ENCODE measurements around the gene ANKRD12. TPM values are rescaled to one million over a fixed set of nuclear protein-coding genes. Genes with fewer than 3 reads are reported as not detected.
"Not testable (repeated sequence)": the region's sequence is repeated elsewhere in the genome, so short reads cannot be mapped to it uniquely, and the experiment has no call there.

The ANKRD12 gene
- 10 to 100 TPM; 45.6 to 58.6 (median 47.4) TPM for total RNA-seq

DNA sequence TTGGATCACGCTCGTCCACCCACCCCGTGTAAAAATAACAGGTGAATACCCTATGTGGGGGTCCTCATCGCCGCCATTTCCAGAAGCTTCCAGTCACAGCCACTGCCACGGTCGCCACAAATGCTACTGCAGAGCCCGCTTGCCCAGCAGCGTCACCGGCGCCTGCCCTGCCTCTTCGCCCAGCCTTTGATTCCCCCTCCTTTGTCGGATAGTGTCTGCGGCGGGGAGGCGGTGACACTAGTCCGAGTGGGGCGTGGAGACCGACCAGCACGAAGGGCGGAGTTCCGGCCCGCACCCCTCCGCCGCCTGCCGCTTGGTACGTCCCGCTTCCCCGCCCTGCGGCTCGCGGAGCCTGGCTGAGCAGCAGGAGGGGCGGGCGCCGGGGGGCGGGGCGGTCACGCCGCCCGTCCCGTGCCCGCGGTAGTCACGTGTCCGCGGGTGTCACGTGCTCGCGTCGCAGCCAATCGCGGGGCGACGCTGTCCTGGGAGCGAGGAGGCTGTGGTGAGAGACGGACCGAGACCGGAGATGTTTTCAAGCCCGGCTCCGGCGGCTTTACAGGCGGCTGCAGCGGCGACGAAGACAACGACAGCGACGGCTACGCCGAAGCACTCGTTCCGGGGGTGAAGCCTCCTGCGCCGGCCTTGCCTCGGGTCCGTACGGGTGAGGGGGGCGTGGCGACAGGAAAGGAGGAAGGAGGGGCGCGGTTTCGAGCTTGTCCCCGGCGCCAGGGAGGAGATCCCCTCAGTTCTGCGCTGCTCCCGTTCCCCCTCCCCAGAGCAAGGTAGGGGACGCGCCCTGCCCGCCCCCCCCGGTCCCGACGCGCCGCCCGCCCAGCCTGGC is at the start of gene ANKRD12:
ANKRD12 (plus strand) TSS at position 467 of the 841 bp plus-strand sequence. CDS start 45,652 bp downstream, outside the sequence.
- DNase-seq (ENCODE audit: low spot score): peak; percentile 77
- ATAC-seq (ENCODE audit: low FRiP score): peak; percentile 92
- TF ChIP-seq, protein P1, sequence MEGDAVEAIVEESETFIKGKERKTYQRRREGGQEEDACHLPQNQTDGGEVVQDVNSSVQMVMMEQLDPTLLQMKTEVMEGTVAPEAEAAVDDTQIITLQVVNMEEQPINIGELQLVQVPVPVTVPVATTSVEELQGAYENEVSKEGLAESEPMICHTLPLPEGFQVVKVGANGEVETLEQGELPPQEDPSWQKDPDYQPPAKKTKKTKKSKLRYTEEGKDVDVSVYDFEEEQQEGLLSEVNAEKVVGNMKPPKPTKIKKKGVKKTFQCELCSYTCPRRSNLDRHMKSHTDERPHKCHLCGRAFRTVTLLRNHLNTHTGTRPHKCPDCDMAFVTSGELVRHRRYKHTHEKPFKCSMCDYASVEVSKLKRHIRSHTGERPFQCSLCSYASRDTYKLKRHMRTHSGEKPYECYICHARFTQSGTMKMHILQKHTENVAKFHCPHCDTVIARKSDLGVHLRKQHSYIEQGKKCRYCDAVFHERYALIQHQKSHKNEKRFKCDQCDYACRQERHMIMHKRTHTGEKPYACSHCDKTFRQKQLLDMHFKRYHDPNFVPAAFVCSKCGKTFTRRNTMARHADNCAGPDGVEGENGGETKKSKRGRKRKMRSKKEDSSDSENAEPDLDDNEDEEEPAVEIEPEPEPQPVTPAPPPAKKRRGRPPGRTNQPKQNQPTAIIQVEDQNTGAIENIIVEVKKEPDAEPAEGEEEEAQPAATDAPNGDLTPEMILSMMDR (IDR thresholded peaks at IDR 0.05): no peak

DNA sequence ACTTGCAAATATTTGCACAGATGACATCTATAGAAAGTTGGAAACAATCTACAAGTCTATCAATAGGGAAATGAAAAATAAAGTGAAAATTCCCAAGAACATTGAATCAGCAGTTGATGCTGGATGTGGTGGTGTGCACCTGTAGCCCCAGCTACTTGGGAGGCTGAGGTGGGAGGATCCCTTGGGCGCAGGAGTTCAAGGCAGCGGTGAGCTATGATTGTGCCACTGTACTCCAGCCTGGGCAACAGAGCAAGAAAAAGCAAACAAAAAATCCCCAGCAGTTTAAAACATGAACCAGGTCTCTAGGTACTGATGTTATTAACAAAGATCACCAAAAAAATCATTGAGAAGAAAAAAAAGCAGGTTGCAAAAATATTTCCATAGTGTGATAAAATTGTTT is 49.4 kb upstream of the ANKRD12 start:
- no peak for ATAC-seq (ENCODE audit: low FRiP score)
- no peak for DNase-seq (ENCODE audit: low spot score)
- TF ChIP-seq, protein P1 (IDR thresholded peaks at IDR 0.05): no peak

DNA sequence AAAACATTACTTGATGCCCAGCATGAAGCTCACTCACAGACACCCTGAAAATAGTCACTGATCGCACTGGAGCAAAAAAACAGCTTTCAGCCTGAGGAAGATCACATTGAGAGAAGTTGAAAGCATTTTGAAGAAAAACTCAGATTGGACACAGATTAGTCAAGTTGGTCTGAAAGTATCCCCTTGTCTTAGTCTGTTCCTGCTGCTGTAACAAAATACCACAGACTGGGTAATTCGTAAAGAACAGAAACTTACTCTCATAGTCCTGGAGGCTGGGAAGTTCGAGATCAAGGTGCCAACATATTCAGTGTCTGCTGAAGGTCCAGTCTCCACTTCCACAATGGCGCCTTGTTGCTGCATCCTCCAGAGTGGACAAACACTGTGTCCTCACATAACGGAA is 48.3 kb upstream of the ANKRD12 start:
- TF ChIP-seq, protein P1 (IDR thresholded peaks at IDR 0.05): no peak
- ATAC-seq (ENCODE audit: low FRiP score): no peak
- no peak for DNase-seq (ENCODE audit: low spot score)

DNA sequence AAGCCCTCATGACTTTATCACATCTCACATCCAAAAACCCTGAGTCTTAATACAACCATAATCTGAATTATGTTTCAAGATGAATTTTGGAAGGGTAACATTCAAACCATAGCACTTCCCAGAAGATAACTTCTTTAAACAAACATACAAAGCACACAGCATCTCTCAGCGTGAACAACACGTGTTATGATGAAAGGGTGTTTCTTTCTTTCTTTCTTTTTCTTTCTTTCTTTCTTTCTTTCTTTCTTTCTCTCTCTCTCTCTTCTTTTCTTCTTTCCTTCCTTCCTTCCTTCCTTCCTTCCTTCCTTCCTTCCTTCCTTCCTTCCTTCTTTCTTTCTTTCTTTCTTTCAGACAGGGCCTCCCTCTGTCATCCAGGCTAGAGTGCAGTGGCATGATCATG is 47.9 kb upstream of the ANKRD12 start:
- DNase-seq (ENCODE audit: low spot score); ATAC-seq (ENCODE audit: low FRiP score): not testable (repeated sequence)

DNA sequence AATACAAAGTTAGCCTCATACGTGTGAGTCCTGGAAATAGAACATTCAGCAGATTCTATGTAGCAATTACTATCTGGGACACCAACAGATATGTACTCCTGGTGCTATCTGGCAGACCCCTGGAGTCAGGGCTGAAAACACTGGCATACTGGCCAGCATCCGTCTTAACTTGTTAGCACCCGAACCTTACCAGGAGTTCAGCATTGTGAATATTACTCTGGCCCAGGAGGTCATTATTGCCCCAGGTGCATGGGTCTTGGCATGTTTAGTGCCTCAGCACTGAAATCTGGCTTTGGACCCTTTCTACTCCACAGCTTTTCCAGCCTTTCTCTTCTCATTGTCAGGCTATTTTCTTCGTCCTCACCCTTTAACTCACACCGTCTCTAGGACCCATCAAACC is 46.0 kb upstream of the ANKRD12 start:
- no peak for ATAC-seq (ENCODE audit: low FRiP score)

DNA sequence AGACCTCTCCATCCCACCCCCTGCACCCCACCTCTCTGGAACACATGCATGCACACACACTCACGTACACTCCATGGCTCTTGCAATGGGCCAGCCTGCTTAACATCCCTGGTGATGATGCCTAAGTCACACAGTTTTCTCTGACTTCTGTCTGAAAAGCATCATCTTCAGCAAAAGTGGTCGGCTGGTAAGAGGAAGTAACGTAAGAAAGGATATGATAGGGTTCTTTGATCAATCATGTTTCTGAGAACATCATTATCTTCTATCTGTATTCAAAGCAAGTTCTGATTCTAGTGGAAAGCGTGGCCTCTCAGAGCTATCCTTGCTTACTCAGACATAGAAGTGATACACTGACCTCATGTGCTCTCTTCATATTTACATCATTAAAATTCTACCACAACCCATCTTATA is 45.5 kb upstream of the ANKRD12 start:
- ATAC-seq (ENCODE audit: low FRiP score) (no peak), DNase-seq (ENCODE audit: low spot score) (no peak)
- TF ChIP-seq, protein P1 (IDR thresholded peaks at IDR 0.05): no peak

More for the DNA sequence above, 46.0 kb upstream of the ANKRD12 start:
- DNase-seq (ENCODE audit: low spot score): no peak
- TF ChIP-seq, protein P1 (IDR thresholded peaks at IDR 0.05): no peak

DNA sequence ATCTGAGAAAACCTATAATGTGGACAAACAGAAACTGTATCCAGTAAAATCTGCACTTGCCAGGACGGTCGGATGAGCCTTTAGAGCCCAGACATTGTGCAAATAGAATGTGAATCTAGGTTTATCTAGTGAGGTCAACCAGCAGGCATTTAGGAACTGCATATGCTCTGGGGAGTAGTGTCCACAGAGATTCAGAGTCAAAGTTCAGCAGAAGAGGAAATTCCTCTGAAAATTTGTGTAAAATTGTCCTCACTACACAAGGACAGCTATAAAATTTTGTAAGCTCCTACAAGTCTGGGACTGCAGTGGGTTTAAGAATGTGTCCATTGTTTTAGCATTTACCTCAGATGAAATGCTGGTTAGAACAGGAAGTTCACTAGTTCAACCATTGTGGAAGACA is 43.9 kb upstream of the ANKRD12 start:
- ATAC-seq (ENCODE audit: low FRiP score) (no peak), DNase-seq (ENCODE audit: low spot score) (no peak)
- TF ChIP-seq, protein P1 (IDR thresholded peaks at IDR 0.05): no peak

DNA sequence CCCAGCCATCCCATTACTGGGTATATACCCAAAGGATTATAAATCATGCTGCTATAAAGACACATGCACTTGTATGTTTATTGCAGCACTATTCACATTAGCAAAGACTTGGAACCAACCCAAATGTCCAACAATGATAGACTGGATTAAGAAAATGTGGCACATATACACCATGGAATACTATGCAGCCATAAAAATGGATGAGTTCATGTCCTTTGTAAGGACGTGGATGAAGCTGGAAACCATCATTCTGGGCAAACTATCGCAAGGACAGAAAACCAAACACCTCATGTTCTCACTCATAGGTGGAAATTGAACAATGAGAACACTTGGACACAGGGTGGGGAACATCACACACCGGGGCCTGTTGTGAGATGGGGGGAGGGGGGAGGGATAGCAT is 43.5 kb upstream of the ANKRD12 start:
- not testable (repeated sequence) for ATAC-seq (ENCODE audit: low FRiP score); DNase-seq (ENCODE audit: low spot score)
